Ammon's horn (tissue), 1 donor: ENCODE results near the gene ACTR8.

Experiments
- DNase-seq: peaks from one replicate; pipeline ENCODE4 v3.0.0-alpha.2; 2016; ENCODE audit warnings: low spot score

The ACTR8 gene

GRCh38 chr3:53834429-53835095 is 47.4 kb downstream of the ACTR8 start:
- DNase-seq = no peak

- DNase-seq = no peak
These were observed 48.3 kb downstream of the ACTR8 start for GRCh38 chr3:53833700-53834099.

- DNase-seq = no peak
These were observed 48.8 kb downstream of the ACTR8 start for GRCh38 chr3:53833053-53833645.

GRCh38 chr3:53830944-53831343 is 51.0 kb downstream of the ACTR8 start:
- no peak for DNase-seq

GRCh38 chr3:53829605-53830004 is 52.3 kb downstream of the ACTR8 start:
- no peak for DNase-seq

GRCh38 chr3:53828581-53828980 is 53.4 kb downstream of the ACTR8 start:
- DNase-seq = no peak

GRCh38 chr3:53826048-53826447 is 55.9 kb downstream of the ACTR8 start:
- no peak for DNase-seq

GRCh38 chr3:53824795-53825194 is 57.2 kb downstream of the ACTR8 start:
- DNase-seq = no peak

- DNase-seq = no peak
These were observed 57.8 kb downstream of the ACTR8 start for GRCh38 chr3:53823956-53824657.

GRCh38 chr3:53823026-53823955 is 58.7 kb downstream of the ACTR8 start:
- DNase-seq = no peak

- DNase-seq = no peak
These were observed 59.6 kb downstream of the ACTR8 start for GRCh38 chr3:53822331-53822741.

GRCh38 chr3:53821631-53822121 is 60.3 kb downstream of the ACTR8 start:
- DNase-seq = no peak

- DNase-seq = no peak
These were observed 61.0 kb downstream of the ACTR8 start for GRCh38 chr3:53820756-53821580.

GRCh38 chr3:53820084-53820483 is 61.9 kb downstream of the ACTR8 start:
- DNase-seq = no peak

- DNase-seq = no peak
These were observed 62.6 kb downstream of the ACTR8 start for GRCh38 chr3:53819163-53819868.

- DNase-seq = no peak
These were observed 63.5 kb downstream of the ACTR8 start for GRCh38 chr3:53818221-53819162.

GRCh38 chr3:53817809-53818208 is 64.1 kb downstream of the ACTR8 start:
- no peak for DNase-seq

GRCh38 chr3:53817211-53817610 is 64.7 kb downstream of the ACTR8 start:
- DNase-seq = no peak
